IMR-90 (cell line): ENCODE data around the gene GRAMD1A.
"Not testable (repeated sequence)": the region's sequence is repeated elsewhere in the genome, so short reads cannot be mapped to it uniquely, and the experiment has no call there.

Experiments used
- FOS ChIP-seq: fragments of 150-350 bp; IDR thresholded peaks from 2 replicates; pipeline ENCODE4 v1.6.1; 2016; ENCODE audit warnings: low read depth, low read length
- MAZ ChIP-seq: IDR thresholded peaks from 2 replicates; pipeline ENCODE4 v1.6.1; 2012; ENCODE audit warnings: low read depth, mild to moderate bottlenecking, low read length, improper control_type of control experiment, moderate library complexity, borderline replicate concordance
- POLR2A ChIP-seq: IDR thresholded peaks from 2 replicates; pipeline ENCODE4 v1.6.1; 2012; ENCODE audit warnings: mild to moderate bottlenecking, low read depth, low read length
- RAD21 ChIP-seq: IDR thresholded peaks from 2 replicates; pipeline ENCODE4 v1.6.1; 2012; ENCODE audit warnings: low read length, improper control_type of control experiment
- RFX5 ChIP-seq: IDR thresholded peaks from 2 replicates; pipeline ENCODE4 v1.8.0; 2012; ENCODE audit warnings: low read depth, mild to moderate bottlenecking, low read length, moderate library complexity
- TF ChIP-seq, protein P1 (sequence below): conservative IDR thresholded peaks from 2 replicates; pipeline ENCODE4 v1.5.1; 2012; ENCODE audit warnings: mild to moderate bottlenecking, low read depth, low read length, improper control_type of control experiment
- TF ChIP-seq, protein P2 (sequence below): fragments of 150-350 bp; IDR thresholded peaks from 2 replicates; pipeline ENCODE4 v1.6.1; 2016; ENCODE audit warnings: low read depth, mild to moderate bottlenecking, low read length, moderate library complexity, borderline replicate concordance

DNA sequence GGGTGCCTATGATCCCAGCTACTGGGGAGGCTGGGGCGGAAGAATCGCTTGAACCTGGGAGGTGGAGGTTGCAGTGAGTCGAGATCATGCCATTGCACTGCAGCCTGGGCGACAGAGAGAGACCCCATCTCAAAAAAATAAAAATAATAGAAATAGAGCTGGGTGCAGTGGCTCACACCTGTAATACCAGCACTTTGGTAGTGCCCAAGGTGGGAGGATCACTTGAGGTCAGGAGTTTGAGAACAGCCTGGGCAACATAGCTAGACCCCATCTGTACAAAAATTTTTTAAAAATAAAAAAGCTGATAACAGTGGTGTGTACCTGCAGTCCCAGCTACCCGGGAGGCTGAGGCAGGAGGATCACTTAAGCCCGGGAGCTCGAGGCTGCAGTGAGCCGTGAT, 7.3 kb downstream of the GRAMD1A start:
- not testable (repeated sequence) for TF ChIP-seq FOS, RAD21, MAZ, POLR2A, RFX5
- TF ChIP-seq, protein P1, sequence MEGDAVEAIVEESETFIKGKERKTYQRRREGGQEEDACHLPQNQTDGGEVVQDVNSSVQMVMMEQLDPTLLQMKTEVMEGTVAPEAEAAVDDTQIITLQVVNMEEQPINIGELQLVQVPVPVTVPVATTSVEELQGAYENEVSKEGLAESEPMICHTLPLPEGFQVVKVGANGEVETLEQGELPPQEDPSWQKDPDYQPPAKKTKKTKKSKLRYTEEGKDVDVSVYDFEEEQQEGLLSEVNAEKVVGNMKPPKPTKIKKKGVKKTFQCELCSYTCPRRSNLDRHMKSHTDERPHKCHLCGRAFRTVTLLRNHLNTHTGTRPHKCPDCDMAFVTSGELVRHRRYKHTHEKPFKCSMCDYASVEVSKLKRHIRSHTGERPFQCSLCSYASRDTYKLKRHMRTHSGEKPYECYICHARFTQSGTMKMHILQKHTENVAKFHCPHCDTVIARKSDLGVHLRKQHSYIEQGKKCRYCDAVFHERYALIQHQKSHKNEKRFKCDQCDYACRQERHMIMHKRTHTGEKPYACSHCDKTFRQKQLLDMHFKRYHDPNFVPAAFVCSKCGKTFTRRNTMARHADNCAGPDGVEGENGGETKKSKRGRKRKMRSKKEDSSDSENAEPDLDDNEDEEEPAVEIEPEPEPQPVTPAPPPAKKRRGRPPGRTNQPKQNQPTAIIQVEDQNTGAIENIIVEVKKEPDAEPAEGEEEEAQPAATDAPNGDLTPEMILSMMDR: not testable (repeated sequence)
- TF ChIP-seq, protein P2, sequence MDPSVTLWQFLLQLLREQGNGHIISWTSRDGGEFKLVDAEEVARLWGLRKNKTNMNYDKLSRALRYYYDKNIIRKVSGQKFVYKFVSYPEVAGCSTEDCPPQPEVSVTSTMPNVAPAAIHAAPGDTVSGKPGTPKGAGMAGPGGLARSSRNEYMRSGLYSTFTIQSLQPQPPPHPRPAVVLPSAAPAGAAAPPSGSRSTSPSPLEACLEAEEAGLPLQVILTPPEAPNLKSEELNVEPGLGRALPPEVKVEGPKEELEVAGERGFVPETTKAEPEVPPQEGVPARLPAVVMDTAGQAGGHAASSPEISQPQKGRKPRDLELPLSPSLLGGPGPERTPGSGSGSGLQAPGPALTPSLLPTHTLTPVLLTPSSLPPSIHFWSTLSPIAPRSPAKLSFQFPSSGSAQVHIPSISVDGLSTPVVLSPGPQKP: not testable (repeated sequence)
